ENCODE measurements around the gene LSAMP.

GRCh38 chr3:116198087-116198486 is 247.2 kb downstream of the LSAMP start:
- TF ChIP-seq MYC (CRISPR knock-in tag; IDR thresholded peaks at IDR 0.05; ENCODE audit: borderline replicate concordance): no peak
- TF ChIP-seq ZNF547 (CRISPR knock-in tag; IDR thresholded peaks at IDR 0.05): no peak
- no peak for TF ChIP-seq HMG20A (CRISPR knock-in tag; IDR thresholded peaks at IDR 0.05; ENCODE audit: borderline replicate concordance)
- no peak for TF ChIP-seq ZNF468 (CRISPR knock-in tag; IDR thresholded peaks at IDR 0.05)
- TF ChIP-seq SNRNP70 (IDR thresholded peaks at IDR 0.05; ENCODE audit: low read depth, low read length): no peak
- TF ChIP-seq EZH2 (conservative IDR thresholded peaks at IDR 0.05; ENCODE audit: low read depth, low read length): no peak
- TF ChIP-seq ZNF10 (CRISPR knock-in tag; IDR thresholded peaks at IDR 0.05; ENCODE audit: borderline replicate concordance, low read depth): no peak
- TF ChIP-seq SIN3A (IDR thresholded peaks at IDR 0.05; ENCODE audit: borderline replicate concordance, low read depth, low read length): no peak
- TF ChIP-seq ASH2L (IDR thresholded peaks at IDR 0.05; ENCODE audit: insufficient read length, low read depth, low read length): no peak

Data from HepG2 (cell line).